Large intestine (tissue), 3 donors: ENCODE data around the gene CFAP97. TPM values are rescaled to one million over a fixed set of nuclear protein-coding genes. Genes with fewer than 3 reads are reported as not detected.

Experiments
- DNase-seq, 2 donors: peaks; one replicate each; pipeline versions ENCODE4 v3.0.0 to v3.0.0-alpha.2; 2013
- H3K27ac ChIP-seq: one replicate; pipeline ENCODE4 v1.5.1; 2013; ENCODE audit warnings: low read length
- H3K27me3 ChIP-seq: 2 replicates; pipeline ENCODE4 v1.6.1; 2013; ENCODE audit warnings: low read length; ENCODE audit not compliant: control insufficient read depth, insufficient read depth
- H3K36me3 ChIP-seq: 2 replicates; pipeline ENCODE4 v1.6.1; 2013; ENCODE audit warnings: low read length; ENCODE audit not compliant: control insufficient read depth, insufficient read depth
- H3K4me1 ChIP-seq: one replicate; pipeline ENCODE4 v1.6.1; 2013; ENCODE audit warnings: low read length; ENCODE audit not compliant: control insufficient read depth, insufficient read depth
- H3K4me3 ChIP-seq: one replicate; pipeline ENCODE4 v1.5.1; 2013; ENCODE audit warnings: low read length
- H3K9me3 ChIP-seq: one replicate; pipeline ENCODE4 v1.6.1; 2013; ENCODE audit warnings: mild to moderate bottlenecking, low read depth, low read length, moderate library complexity; ENCODE audit not compliant: control insufficient read depth
- WGBS: methylation state at CpG from one replicate; pipeline ENCODE4 v1.1.5; 2013; ENCODE audit warnings: low lambda C conversion rate; ENCODE audit not compliant: insufficient coverage; 5-methylcytosine and 5-hydroxymethylcytosine counted together
- polyA plus RNA-seq: library from polyadenylated mRNA; unstranded; fragments of 120-200 nt; gene quantifications from one replicate; pipeline ENCODE4 v1.2.1, GENCODE V29; 2013

The CFAP97 gene
- polyA plus RNA-seq, 1 donor = 27.4 TPM

GRCh38 chr4:185110375-185110823 is 93.4 kb downstream of the CFAP97 start:
- WGBS = no CpG with 5 or more reads among the region's 11 CpGs
- H3K9me3 ChIP-seq = no peaks in the 10 kb centered on the region
- no peak for DNase-seq
- H3K4me1 ChIP-seq = no peaks in the 10 kb centered on the region
- no peak overlapping the region for H3K4me3 ChIP-seq
- no peak overlapping the region for H3K27ac ChIP-seq
- no peaks in the 10 kb centered on the region for H3K36me3 ChIP-seq
- no peaks in the 10 kb centered on the region for H3K27me3 ChIP-seq

- Histone ChIP-seq H3K27me3 (peaks cover 3% of the 10 kb centered on the region), H3K4me3 (no peak overlapping the region), H3K36me3 (no peaks in the 10 kb centered on the region), H3K9me3 (no peaks in the 10 kb centered on the region), H3K4me1 (no peaks in the 10 kb centered on the region), H3K27ac (no peak overlapping the region)
- DNase-seq = no peak
These were observed 94.1 kb downstream of the CFAP97 start for GRCh38 chr4:185109736-185110135.

Other genes starting within 250 kb of the CFAP97 start
- not detected for gene HELT, start 185.5 kb downstream of the CFAP97 start, polyA plus RNA-seq
- 34.0 TPM for gene SLC25A4, start 60.7 kb downstream of the CFAP97 start, polyA plus RNA-seq
- 13.4 TPM for gene SNX25, start 5.6 kb upstream of the CFAP97 start, polyA plus RNA-seq
- gene LRP2BP, start 191.9 kb upstream of the CFAP97 start, polyA plus RNA-seq = 2.6 TPM
- gene ANKRD37, start 192.8 kb upstream of the CFAP97 start, polyA plus RNA-seq = 9.1 TPM
- 30.0 TPM for gene UFSP2, start 222.0 kb upstream of the CFAP97 start, polyA plus RNA-seq